IMR-90 (cell line): ENCODE measurements around the gene IL1A. TPM values are rescaled to one million over a fixed set of nuclear protein-coding genes. Genes with fewer than 3 reads are reported as not detected.
A peak's percentile ranks its signal among the peaks of the same experiment; 100 is the strongest.

Source experiments
- ATAC-seq: fragments of 200-7000 bp; cut with Tn5 transposase; 2 replicates; pipeline ENCODE4 v1.9.1; 2020; ENCODE audit warnings: low read depth, mild to moderate bottlenecking, moderate library complexity
- BruUV-seq: library from RNA; stranded (reverse); fragments of 400-500 nt; replicated peaks from 2 replicates; lab custom pipeline; 2021; lab: Mats Ljungman, UMichigan
- CTCF ChIA-PET: fragments of 300-600 bp; formaldehyde crosslinking; extraction: SDS; loops from one replicate; lab custom pipeline; 2021; ENCODE audit warnings: antibody characterized with exemption; lab: Yijun Ruan, JAX
- POLR2A ChIA-PET: fragments of 300-600 bp; sonication (Branson Sonifier 250); formaldehyde crosslinking; loops from one replicate; lab custom pipeline; 2022; ENCODE audit warnings: antibody characterized with exemption; ENCODE audit not compliant: unreplicated experiment; lab: Charles Lee
- DNase-seq: peaks from one replicate; pipeline ENCODE4 v3.0.0; 2013
- H2AFZ ChIP-seq: replicated peaks from 2 replicates; pipeline ENCODE3; 2013; ENCODE audit warnings: low read length, mild to moderate bottlenecking; ENCODE audit not compliant: poor library complexity
- H2AK5ac ChIP-seq: 2 replicates; pipeline ENCODE4 v1.6.1; 2013; ENCODE audit warnings: low read depth, low read length, inconsistent platforms
- H2AK9ac ChIP-seq: replicated peaks from 2 replicates; pipeline ENCODE3; 2013; ENCODE audit warnings: mild to moderate bottlenecking, low read depth, low read length, moderate library complexity; ENCODE audit not compliant: poor library complexity
- H2BK120ac ChIP-seq: 2 replicates; pipeline ENCODE4 v1.6.1; 2013; ENCODE audit warnings: low read depth, low read length, inconsistent platforms
- H2BK15ac ChIP-seq: 3 replicates; pipeline ENCODE4 v1.6.1; 2013; ENCODE audit warnings: low read depth, low read length, inconsistent platforms
- H2BK20ac ChIP-seq: 2 replicates; pipeline ENCODE4 v1.6.1; 2013; ENCODE audit warnings: low read depth, mild to moderate bottlenecking, inconsistent platforms, low read length, moderate library complexity
- H2BK5ac ChIP-seq: 2 replicates; pipeline ENCODE4 v1.6.1; 2013; ENCODE audit warnings: mild to moderate bottlenecking, low read depth, low read length, inconsistent platforms; ENCODE audit not compliant: poor library complexity, severe bottlenecking
- H3K14ac ChIP-seq: replicated peaks from 2 replicates; pipeline ENCODE4 v1.6.1; 2013; ENCODE audit warnings: low read depth, low read length, inconsistent platforms
- H3K18ac ChIP-seq: 2 replicates; pipeline ENCODE4 v1.6.1; 2013; ENCODE audit warnings: low read depth, low read length, control low read depth
- H3K23ac ChIP-seq: 2 replicates; pipeline ENCODE4 v1.6.1; 2013; ENCODE audit warnings: low read depth, low read length, inconsistent platforms
- H3K27ac ChIP-seq: 2 replicates; pipeline ENCODE4 v1.5.1; 2013; ENCODE audit warnings: mild to moderate bottlenecking, control low read depth, low read length; ENCODE audit not compliant: insufficient read depth
- H3K27me3 ChIP-seq: 2 replicates; pipeline ENCODE4 v1.6.1; 2013; ENCODE audit warnings: low read length; ENCODE audit not compliant: control insufficient read depth, insufficient read depth
- H3K36me3 ChIP-seq: 2 replicates; pipeline ENCODE4 v1.6.1; 2013; ENCODE audit warnings: low read length, mixed read lengths; ENCODE audit not compliant: control insufficient read depth, insufficient read depth
- H3K4ac ChIP-seq: 2 replicates; pipeline ENCODE4 v1.6.1; 2013; ENCODE audit warnings: low read depth, low read length, inconsistent platforms
- H3K4me1 ChIP-seq: 2 replicates; pipeline ENCODE4 v1.6.1; 2013; ENCODE audit warnings: low read length, mixed read lengths; ENCODE audit not compliant: control insufficient read depth, insufficient read depth
- H3K4me2 ChIP-seq: 2 replicates; pipeline ENCODE4 v1.6.1; 2013; ENCODE audit warnings: low read depth, mild to moderate bottlenecking, control low read depth, low read length, moderate library complexity
- H3K4me3 ChIP-seq: 2 replicates; pipeline ENCODE4 v1.5.1; 2013; ENCODE audit warnings: low read depth, mild to moderate bottlenecking, control low read depth, low read length, moderate library complexity; ENCODE audit not compliant: insufficient read depth
- H3K56ac ChIP-seq: 2 replicates; pipeline ENCODE4 v1.6.1; 2013; ENCODE audit warnings: low read length, inconsistent platforms; ENCODE audit not compliant: insufficient read depth; ENCODE audit errors: extremely low read depth
- H3K79me1 ChIP-seq, 2 experiments: 2 replicates each; pipeline ENCODE4 v1.6.1; 2013; ENCODE audit warnings: low read length in 2 of 2, inconsistent platforms in 1 of 2, low read depth in 1 of 2
- H3K9ac ChIP-seq: 2 replicates; pipeline ENCODE4 v1.6.1; 2013; ENCODE audit warnings: low read depth, low read length, control low read depth
- H3K9me1 ChIP-seq: 2 replicates; pipeline ENCODE4 v1.6.1; 2013; ENCODE audit warnings: low read length, inconsistent platforms; ENCODE audit not compliant: insufficient read depth
- H3K9me3 ChIP-seq: 2 replicates; pipeline ENCODE4 v1.6.1; 2013; ENCODE audit warnings: low read length; ENCODE audit not compliant: control insufficient read depth, insufficient read depth
- H4K20me1 ChIP-seq: 2 replicates; pipeline ENCODE4 v1.6.1; 2013; ENCODE audit warnings: low read length, inconsistent platforms; ENCODE audit not compliant: insufficient read depth
- H4K5ac ChIP-seq: 2 replicates; pipeline ENCODE4 v1.6.1; 2013; ENCODE audit warnings: mild to moderate bottlenecking, low read depth, low read length, control low read depth
- H4K8ac ChIP-seq, 2 experiments: 2 replicates each; pipeline ENCODE4 v1.6.1; 2013; ENCODE audit warnings: low read depth in 2 of 2, low read length in 2 of 2, control low read depth in 1 of 2, inconsistent platforms in 1 of 2
- H4K91ac ChIP-seq: 2 replicates; pipeline ENCODE4 v1.6.1; 2013; ENCODE audit warnings: low read depth, low read length, inconsistent platforms; ENCODE audit not compliant: insufficient read depth
- BHLHE40 ChIP-seq: fragments of 150-350 bp; IDR thresholded peaks from 2 replicates; pipeline ENCODE4 v1.6.1; 2016; ENCODE audit warnings: mild to moderate bottlenecking, low read depth, low read length
- CEBPB ChIP-seq: IDR thresholded peaks from 2 replicates; pipeline ENCODE4 v1.6.1; 2012; ENCODE audit warnings: low read depth, low read length, improper control_type of control experiment
- CHD1 ChIP-seq: IDR thresholded peaks from 2 replicates; pipeline ENCODE4 v1.6.1; 2012; ENCODE audit warnings: low read depth, low read length, improper control_type of control experiment
- FOS ChIP-seq: fragments of 150-350 bp; IDR thresholded peaks from 2 replicates; pipeline ENCODE4 v1.6.1; 2016; ENCODE audit warnings: low read depth, low read length
- MAFK ChIP-seq: IDR thresholded peaks from 2 replicates; pipeline ENCODE4 v1.6.1; 2012; ENCODE audit warnings: low read depth, low read length, improper control_type of control experiment
- MAZ ChIP-seq: IDR thresholded peaks from 2 replicates; pipeline ENCODE4 v1.6.1; 2012; ENCODE audit warnings: low read depth, mild to moderate bottlenecking, low read length, improper control_type of control experiment, moderate library complexity, borderline replicate concordance
- MXI1 ChIP-seq: IDR thresholded peaks from 2 replicates; pipeline ENCODE4 v1.6.1; 2012; ENCODE audit warnings: low read depth, mild to moderate bottlenecking, low read length, moderate library complexity, borderline replicate concordance
- NFE2L2 ChIP-seq: fragments of 150-350 bp; IDR thresholded peaks from 2 replicates; pipeline ENCODE4 v1.6.1; 2016; ENCODE audit warnings: low read depth, mild to moderate bottlenecking, low read length
- POLR2A ChIP-seq: IDR thresholded peaks from 2 replicates; pipeline ENCODE4 v1.6.1; 2012; ENCODE audit warnings: mild to moderate bottlenecking, low read depth, low read length
- RAD21 ChIP-seq: IDR thresholded peaks from 2 replicates; pipeline ENCODE4 v1.6.1; 2012; ENCODE audit warnings: low read length, improper control_type of control experiment
- RCOR1 ChIP-seq: IDR thresholded peaks from 2 replicates; pipeline ENCODE4 v1.6.1; 2012; ENCODE audit warnings: mild to moderate bottlenecking, low read length, improper control_type of control experiment; ENCODE audit not compliant: insufficient replicate concordance
- RFX5 ChIP-seq: IDR thresholded peaks from 2 replicates; pipeline ENCODE4 v1.8.0; 2012; ENCODE audit warnings: low read depth, mild to moderate bottlenecking, low read length, moderate library complexity
- SMC3 ChIP-seq: fragments of 150-350 bp; IDR thresholded peaks from 2 replicates; pipeline ENCODE4 v1.6.1; 2016; ENCODE audit warnings: low read depth, mild to moderate bottlenecking, antibody characterized with exemption, low read length, moderate library complexity
- USF2 ChIP-seq: fragments of 150-350 bp; IDR thresholded peaks from 2 replicates; pipeline ENCODE4 v1.6.1; 2017; ENCODE audit warnings: mild to moderate bottlenecking, antibody characterized with exemption, low read length, low read depth
- WGBS, 2 experiments: methylation state at CpG; one replicate each; pipeline versions ENCODE4 v1.1.5 to v1.1.7; 2013; ENCODE audit warnings: missing lambda C conversion rate in 2 of 2; ENCODE audit not compliant: insufficient read length in 1 of 2; ENCODE audit errors: extremely low coverage in 2 of 2; 5-methylcytosine and 5-hydroxymethylcytosine counted together
- dilution Hi-C: fragments of 300-500 bp; cut with HindIII; formaldehyde crosslinking; loops from one replicate; pipeline ENCODE4 v1.14.3; 2018; ENCODE audit warnings: low sequenced_read_pairs; ENCODE audit not compliant: unreplicated experiment
- in situ Hi-C: fragments of 300-500 bp; cut with MboI; formaldehyde crosslinking; loops from 3 replicates; pipeline ENCODE4 v1.14.3; 2019; ENCODE audit warnings: low sequenced_read_pairs, inconsistent platforms, mixed read lengths
- intact Hi-C: fragments of 100-400 bp; cut with micrococcal nuclease; formaldehyde crosslinking; loops from 2 replicates; pipeline ENCODE4 v1.10.0; 2022
- polyA plus RNA-seq, 3 experiments: library from polyadenylated mRNA; depleted of rRNA; stranded (reverse); fragments of >200 nt; gene quantifications; 2 replicates each; pipeline ENCODE4 v1.2.3, GENCODE V29; 2012; ENCODE audit warnings: low replicate concordance in 1 of 3
- total RNA-seq: library from RNA; depleted of rRNA; stranded (reverse); fragments of >200 nt; gene quantifications from 2 replicates; pipeline ENCODE4 v1.2.3, GENCODE V29; 2012
- TF ChIP-seq, protein P1 (sequence below): conservative IDR thresholded peaks from 2 replicates; pipeline ENCODE4 v1.5.1; 2012; ENCODE audit warnings: mild to moderate bottlenecking, low read depth, low read length, improper control_type of control experiment
- TF ChIP-seq, protein P2 (sequence below): fragments of 150-350 bp; IDR thresholded peaks from 2 replicates; pipeline ENCODE4 v1.6.1; 2016; ENCODE audit warnings: low read depth, mild to moderate bottlenecking, low read length, moderate library complexity, borderline replicate concordance

Gene IL1A
- total and polyA plus RNA-seq, 2 of the 4 experiments (the other 2 are of a cell fraction), result 0.48 to 1.1 TPM

GRCh38 chr2:112789186-112789585 is 4.9 kb upstream of the IL1A start:
- dilution Hi-C loops (no loop called here), intact Hi-C loops (no loop called here)
- CTCF ChIA-PET, result interaction anchor here (0.7 kb wide), 2 partner anchors 169 to 230 kb away, joined by 3 read pairs; no protein-coding TSS in a partner anchor

More at GRCh38 chr2:112789186-112789585, 4.9 kb upstream of the IL1A start:
- Histone ChIP-seq H4K8ac (no peak overlapping the region), H3K4me3 (no peak overlapping the region), H3K36me3 (no peaks in the 10 kb centered on the region), H2BK15ac (no peak overlapping the region), H3K18ac (no peak overlapping the region), H3K23ac (no peak overlapping the region), H3K79me1 (no peaks in the 10 kb centered on the region), H3K9me3 (peaks cover 6% of the 10 kb centered on the region), H2BK5ac (no peak overlapping the region), H3K27me3 (no peaks in the 10 kb centered on the region), H3K9ac (no peak overlapping the region), H2AK5ac (peak overlapping the region; percentile 30; the same call in 1 of the 2 replicates), H3K4me2 (no peak overlapping the region), H4K20me1 (no peaks in the 10 kb centered on the region), H2AFZ (no peak overlapping the region), H2AK9ac (no peak overlapping the region), H3K9me1 (no peaks in the 10 kb centered on the region), H3K27ac (no peak overlapping the region), H4K5ac (no peak overlapping the region), H3K4me1 (peaks cover 2% of the 10 kb centered on the region; the same call in 1 of the 2 replicates), H3K4ac (no peak overlapping the region), H2BK120ac (no peak overlapping the region), H3K56ac (no peak overlapping the region), H4K91ac (no peak overlapping the region), H2BK20ac (no peak overlapping the region), H3K14ac (no peak overlapping the region)
- no TSS peak for BruUV-seq
- DNase-seq, result no peak
- TF ChIP-seq MXI1, result no peak
- TF ChIP-seq, protein P1, sequence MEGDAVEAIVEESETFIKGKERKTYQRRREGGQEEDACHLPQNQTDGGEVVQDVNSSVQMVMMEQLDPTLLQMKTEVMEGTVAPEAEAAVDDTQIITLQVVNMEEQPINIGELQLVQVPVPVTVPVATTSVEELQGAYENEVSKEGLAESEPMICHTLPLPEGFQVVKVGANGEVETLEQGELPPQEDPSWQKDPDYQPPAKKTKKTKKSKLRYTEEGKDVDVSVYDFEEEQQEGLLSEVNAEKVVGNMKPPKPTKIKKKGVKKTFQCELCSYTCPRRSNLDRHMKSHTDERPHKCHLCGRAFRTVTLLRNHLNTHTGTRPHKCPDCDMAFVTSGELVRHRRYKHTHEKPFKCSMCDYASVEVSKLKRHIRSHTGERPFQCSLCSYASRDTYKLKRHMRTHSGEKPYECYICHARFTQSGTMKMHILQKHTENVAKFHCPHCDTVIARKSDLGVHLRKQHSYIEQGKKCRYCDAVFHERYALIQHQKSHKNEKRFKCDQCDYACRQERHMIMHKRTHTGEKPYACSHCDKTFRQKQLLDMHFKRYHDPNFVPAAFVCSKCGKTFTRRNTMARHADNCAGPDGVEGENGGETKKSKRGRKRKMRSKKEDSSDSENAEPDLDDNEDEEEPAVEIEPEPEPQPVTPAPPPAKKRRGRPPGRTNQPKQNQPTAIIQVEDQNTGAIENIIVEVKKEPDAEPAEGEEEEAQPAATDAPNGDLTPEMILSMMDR, result no peak
- TF ChIP-seq SMC3, result no peak
- no peak for TF ChIP-seq NFE2L2
- no peak for TF ChIP-seq RAD21
- no peak for TF ChIP-seq FOS
- TF ChIP-seq MAZ, result no peak
- TF ChIP-seq BHLHE40, result no peak
- TF ChIP-seq POLR2A, result no peak
- no peak for TF ChIP-seq RCOR1
- TF ChIP-seq MAFK, result no peak
- no peak for TF ChIP-seq USF2
- TF ChIP-seq RFX5, result no peak
- no peak for TF ChIP-seq CEBPB
- TF ChIP-seq CHD1, result no peak
- TF ChIP-seq, protein P2, sequence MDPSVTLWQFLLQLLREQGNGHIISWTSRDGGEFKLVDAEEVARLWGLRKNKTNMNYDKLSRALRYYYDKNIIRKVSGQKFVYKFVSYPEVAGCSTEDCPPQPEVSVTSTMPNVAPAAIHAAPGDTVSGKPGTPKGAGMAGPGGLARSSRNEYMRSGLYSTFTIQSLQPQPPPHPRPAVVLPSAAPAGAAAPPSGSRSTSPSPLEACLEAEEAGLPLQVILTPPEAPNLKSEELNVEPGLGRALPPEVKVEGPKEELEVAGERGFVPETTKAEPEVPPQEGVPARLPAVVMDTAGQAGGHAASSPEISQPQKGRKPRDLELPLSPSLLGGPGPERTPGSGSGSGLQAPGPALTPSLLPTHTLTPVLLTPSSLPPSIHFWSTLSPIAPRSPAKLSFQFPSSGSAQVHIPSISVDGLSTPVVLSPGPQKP, result no peak
- POLR2A ChIA-PET, result no interaction called here
- in situ Hi-C loops, result no loop called here
- WGBS, 2 experiments, result no CpG with 5 or more reads among the region's 1 CpG
- no peak for ATAC-seq
